Activated naive CD4-positive, alpha-beta T cell treated with anti-CD3 and anti-CD28 coated beads for 36 hours (primary cell): ENCODE data around the gene LSMEM2. TPM values are rescaled to one million over a fixed set of nuclear protein-coding genes. Genes with fewer than 3 reads are reported as not detected.
A peak's percentile ranks its signal among the peaks of the same experiment; 100 is the strongest.

ENCODE experiments used
- CTCF ChIA-PET: fragments of 350-600 bp; sonication (Branson Sonifier 250); formaldehyde crosslinking; loops from one replicate; lab custom pipeline; 2021; ENCODE audit warnings: antibody characterized with exemption; lab: Charles Lee
- DNase-seq: peaks from one replicate; pipeline ENCODE4 v3.0.0-alpha.2; 2020
- H3K27ac Mint-ChIP-seq: one replicate; pipeline ENCODE4 v1.8.0; 2021; ENCODE audit warnings: mild to moderate bottlenecking, mixed read lengths
- H3K27me3 Mint-ChIP-seq: one replicate; pipeline ENCODE4 v1.8.0; 2021; ENCODE audit warnings: low read depth, mixed read lengths
- H3K36me3 Mint-ChIP-seq: one replicate; pipeline ENCODE4 v1.8.0; 2021; ENCODE audit warnings: low read depth, mixed read lengths
- H3K4me1 Mint-ChIP-seq: one replicate; pipeline ENCODE4 v1.8.0; 2021; ENCODE audit warnings: low read depth, mixed read lengths
- H3K4me3 Mint-ChIP-seq: one replicate; pipeline ENCODE4 v1.8.0; 2021; ENCODE audit warnings: mild to moderate bottlenecking, moderate library complexity, mixed read lengths
- H3K9me3 Mint-ChIP-seq: one replicate; pipeline ENCODE4 v1.8.0; 2021; ENCODE audit warnings: mixed read lengths
- intact Hi-C: fragments of 100-400 bp; cut with micrococcal nuclease; formaldehyde crosslinking; loops from one replicate; pipeline ENCODE4 v1.15.1; 2023
- total RNA-seq, 2 experiments: library from RNA; stranded (reverse); gene quantifications; one replicate each; pipeline ENCODE4 v1.2.3, GENCODE V29; 2021

The LSMEM2 gene
- total RNA-seq = not detected

- H3K4me3 Mint-ChIP-seq = no peak within 1 kb of the TSS
- H3K9me3 Mint-ChIP-seq = no peaks in the 10 kb centered on the region
- peaks cover 20% of the 10 kb centered on the region for H3K4me1 Mint-ChIP-seq
- CTCF ChIA-PET = interaction anchor here (0.9 to 1.6 kb wide), 4 partner anchors 8 to 52 kb away, joined by 3 to 6 read pairs (median 3); no protein-coding TSS in a partner anchor
- H3K27me3 Mint-ChIP-seq = peaks cover 25% of the 10 kb centered on the region
- DNase-seq = no peak
- intact Hi-C loops = no loop called here
- no peaks in the 10 kb centered on the region for H3K36me3 Mint-ChIP-seq
- H3K27ac Mint-ChIP-seq = no peak within 1 kb of the TSS
Observed at GRCh38 chr3:50278880-50279224, at the start of gene LSMEM2. Gene LSMEM2 (plus strand): TSS chr3:50279087. CDS start chr3:50279114, 27 bp downstream.

GRCh38 chr3:50229490-50229889 is 49.4 kb upstream of the LSMEM2 start:
- CTCF ChIA-PET = interaction anchor here (0.8 to 8.2 kb wide), 9 partner anchors 13 to 70 kb away, joined by 3 to 151 read pairs (median 4); partner anchors contain the start of genes GNAT1, HYAL3 and NAA80
- no peaks in the 10 kb centered on the region for H3K36me3 Mint-ChIP-seq
- H3K4me3 Mint-ChIP-seq = no peak overlapping the region
- H3K9me3 Mint-ChIP-seq = no peaks in the 10 kb centered on the region
- H3K4me1 Mint-ChIP-seq = peaks cover 18% of the 10 kb centered on the region
- H3K27me3 Mint-ChIP-seq = no peaks in the 10 kb centered on the region
- no peak overlapping the region for H3K27ac Mint-ChIP-seq
- DNase-seq = no peak
- intact Hi-C loops = no loop called here

DNA sequence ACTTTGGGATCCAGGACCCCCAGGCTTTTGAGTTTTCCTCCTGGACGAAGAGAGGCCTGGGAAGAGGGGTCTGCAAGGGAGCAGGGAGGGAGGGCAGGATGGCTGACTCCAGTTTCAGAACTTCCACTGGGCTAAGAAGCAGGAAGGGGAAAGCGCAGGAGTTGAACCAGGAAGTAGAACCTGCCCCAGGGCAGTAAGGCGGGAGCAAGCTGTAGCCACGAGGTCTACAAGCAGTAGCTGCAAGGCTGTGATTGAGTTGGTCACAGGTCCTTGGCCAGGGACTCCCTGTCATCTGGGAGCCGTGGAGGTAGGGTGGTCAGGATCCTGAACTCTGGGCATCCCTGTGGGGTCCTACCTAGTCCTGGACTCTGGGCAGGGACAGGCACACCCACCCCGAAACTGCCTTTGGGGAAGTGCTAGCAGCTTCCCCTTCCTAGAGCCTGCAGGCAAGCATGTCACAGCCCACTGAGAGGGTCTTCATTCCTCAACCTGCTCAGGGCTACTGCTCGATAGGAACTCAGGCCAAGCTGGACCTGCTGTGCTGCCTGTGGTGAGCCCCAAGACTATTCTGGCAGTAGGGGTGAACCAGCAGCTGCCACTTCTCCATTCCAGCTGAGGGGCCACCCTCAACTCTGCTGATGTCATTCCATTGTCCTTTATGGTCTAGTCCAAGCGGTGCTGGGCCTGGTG is 48.6 kb upstream of the LSMEM2 start:
- CTCF ChIA-PET = interaction anchor here (0.7 to 8.2 kb wide), 6 partner anchors 13 to 61 kb away, joined by 3 to 151 read pairs (median 4); partner anchors contain the start of gene GNAT1
- H3K9me3 Mint-ChIP-seq = no peaks in the 10 kb centered on the region
- H3K4me1 Mint-ChIP-seq = peaks cover 19% of the 10 kb centered on the region
- no peaks in the 10 kb centered on the region for H3K36me3 Mint-ChIP-seq
- no peaks in the 10 kb centered on the region for H3K27me3 Mint-ChIP-seq
- intact Hi-C loops = loop anchor here (10.0 kb wide), 1 partner anchor 1755 kb away; no protein-coding TSS in a partner anchor
- H3K27ac Mint-ChIP-seq = no peak overlapping the region
- no peak for DNase-seq
- H3K4me3 Mint-ChIP-seq = no peak overlapping the region

DNA sequence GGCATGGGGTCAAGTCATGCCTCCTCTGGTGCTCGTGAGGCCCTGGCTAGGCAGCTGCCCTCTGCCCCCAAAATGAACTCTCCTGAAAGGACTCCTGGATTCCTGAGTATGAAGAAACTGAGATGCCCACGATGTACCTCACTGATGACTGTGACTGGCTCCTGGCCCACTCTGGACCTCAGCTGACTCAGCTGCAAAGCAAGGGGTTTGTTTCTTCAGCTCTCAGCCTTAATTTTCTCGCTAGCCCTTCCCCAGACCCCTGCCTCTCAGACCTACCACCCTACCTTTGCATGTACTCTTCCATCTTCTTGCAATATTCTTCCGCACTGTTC is 48.1 kb upstream of the LSMEM2 start:
- DNase-seq = no peak
- H3K9me3 Mint-ChIP-seq = no peaks in the 10 kb centered on the region
- no peak overlapping the region for H3K27ac Mint-ChIP-seq
- H3K4me1 Mint-ChIP-seq = peaks cover 23% of the 10 kb centered on the region
- CTCF ChIA-PET = interaction anchor here (0.6 to 8.2 kb wide), 6 partner anchors 12 to 91 kb away, joined by 3 to 151 read pairs (median 4); partner anchors contain the start of gene GNAT1
- no peaks in the 10 kb centered on the region for H3K27me3 Mint-ChIP-seq
- no peak overlapping the region for H3K4me3 Mint-ChIP-seq
- H3K36me3 Mint-ChIP-seq = no peaks in the 10 kb centered on the region
- intact Hi-C loops = loop anchor here (10.0 kb wide), 1 partner anchor 1756 kb away; no protein-coding TSS in a partner anchor

GRCh38 chr3:50231581-50231980 is 47.3 kb upstream of the LSMEM2 start:
- no peak overlapping the region for H3K4me3 Mint-ChIP-seq
- H3K27ac Mint-ChIP-seq = no peak overlapping the region
- H3K36me3 Mint-ChIP-seq = peaks cover 2% of the 10 kb centered on the region
- peaks cover 17% of the 10 kb centered on the region for H3K4me1 Mint-ChIP-seq
- H3K9me3 Mint-ChIP-seq = no peaks in the 10 kb centered on the region
- H3K27me3 Mint-ChIP-seq = no peaks in the 10 kb centered on the region
- intact Hi-C loops = loop anchor here (10.0 kb wide), 1 partner anchor 1757 kb away; no protein-coding TSS in a partner anchor
- CTCF ChIA-PET = interaction anchor here (1.3 to 8.0 kb wide), 2 partner anchors 16 to 19 kb away, joined by 3 to 119 read pairs; no protein-coding TSS in a partner anchor
- no peak for DNase-seq

- H3K4me3 Mint-ChIP-seq = no peak overlapping the region
- no peaks in the 10 kb centered on the region for H3K27me3 Mint-ChIP-seq
- no peak overlapping the region for H3K27ac Mint-ChIP-seq
Observed at GRCh38 chr3:50232303-50232702, 46.6 kb upstream of the LSMEM2 start.

GRCh38 chr3:50233176-50233575 is 45.7 kb upstream of the LSMEM2 start:
- CTCF ChIA-PET = interaction anchor here (1.0 to 4.5 kb wide), 4 partner anchors 14 to 41 kb away, joined by 4 to 35 read pairs (median 6); no protein-coding TSS in a partner anchor
- H3K4me1 Mint-ChIP-seq = peaks cover 13% of the 10 kb centered on the region
- intact Hi-C loops = loop anchor here (10.0 kb wide), 1 partner anchor 1758 kb away; no protein-coding TSS in a partner anchor
- no peaks in the 10 kb centered on the region for H3K9me3 Mint-ChIP-seq
- no peaks in the 10 kb centered on the region for H3K27me3 Mint-ChIP-seq
- no peak for DNase-seq
- H3K36me3 Mint-ChIP-seq = peaks cover 10% of the 10 kb centered on the region
- no peak overlapping the region for H3K4me3 Mint-ChIP-seq
- no peak overlapping the region for H3K27ac Mint-ChIP-seq

More at GRCh38 chr3:50232303-50232702, 46.6 kb upstream of the LSMEM2 start:
- H3K36me3 Mint-ChIP-seq = peaks cover 6% of the 10 kb centered on the region
- H3K9me3 Mint-ChIP-seq = no peaks in the 10 kb centered on the region
- intact Hi-C loops = loop anchor here (10.0 kb wide), 1 partner anchor 1758 kb away; no protein-coding TSS in a partner anchor
- peaks cover 13% of the 10 kb centered on the region for H3K4me1 Mint-ChIP-seq
- CTCF ChIA-PET = interaction anchor here (0.7 to 8.0 kb wide), 3 partner anchors 15 to 393 kb away, joined by 3 to 119 read pairs (median 7); no protein-coding TSS in a partner anchor
- no peak for DNase-seq

DNA sequence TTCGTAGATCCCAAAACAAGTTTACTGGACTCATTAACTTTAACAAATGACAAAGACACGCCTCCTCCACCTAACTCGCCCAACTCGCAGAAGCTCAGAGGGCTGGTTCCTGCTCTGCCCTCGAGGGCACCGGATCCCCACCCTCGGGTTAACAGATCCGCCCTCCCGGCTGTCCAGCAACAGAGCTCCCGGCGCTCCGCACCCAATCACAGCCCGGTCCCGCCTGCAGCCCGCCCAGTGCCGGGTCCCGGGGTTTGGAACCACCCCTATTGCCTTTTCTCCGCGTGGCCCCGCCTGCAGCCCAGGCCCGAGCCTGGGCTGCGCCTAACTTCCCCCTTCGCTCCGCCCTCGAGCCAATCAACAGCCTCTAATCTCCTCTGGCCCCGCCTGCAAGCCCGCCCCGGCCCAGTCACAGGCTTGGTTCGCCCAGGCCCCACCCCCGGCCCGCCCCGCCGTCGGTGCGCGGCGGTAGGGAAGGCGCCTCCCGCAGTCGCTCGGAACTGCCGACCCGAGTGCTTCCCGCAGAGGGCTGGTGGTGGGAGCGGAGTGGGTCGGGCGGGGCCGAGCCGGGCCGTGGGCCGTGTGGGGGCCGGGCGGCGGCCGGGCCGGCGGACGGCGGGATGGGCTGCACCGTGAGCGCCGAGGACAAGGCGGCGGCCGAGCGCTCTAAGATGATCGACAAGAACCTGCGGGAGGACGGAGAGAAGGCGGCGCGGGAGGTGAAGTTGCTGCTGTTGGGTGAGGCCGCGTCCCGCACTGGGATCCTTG is 43.0 kb upstream of the LSMEM2 start, which contains the start of gene GNAI2:
GNAI2 (plus strand) TSS at position 489 of the 768 bp plus-strand sequence; CDS start at position 621, 132 bp downstream.
- intact Hi-C loops = loop anchor here (1.0 to 10.0 kb wide), 9 partner anchors 9 to 1761 kb away; partner anchors contain the start of genes CISH, HYAL3, NAA80 and RBM5
- no peaks in the 10 kb centered on the region for H3K9me3 Mint-ChIP-seq
- H3K27me3 Mint-ChIP-seq = no peaks in the 10 kb centered on the region
- H3K4me1 Mint-ChIP-seq = peaks cover 33% of the 10 kb centered on the region
- CTCF ChIA-PET = interaction anchor here (0.6 to 5.3 kb wide), 5 partner anchors 8 to 337 kb away, joined by 3 to 35 read pairs (median 5); no protein-coding TSS in a partner anchor
- H3K27ac Mint-ChIP-seq = peak within 1 kb of the TSS; percentile 92
- peak; percentile 99 for DNase-seq
- peak within 1 kb of the TSS; percentile 95 for H3K4me3 Mint-ChIP-seq
- H3K36me3 Mint-ChIP-seq = peaks cover 10% of the 10 kb centered on the region

- Mint-ChIP-seq H3K4me1 (peaks cover 40% of the 10 kb centered on the region), H3K9me3 (no peaks in the 10 kb centered on the region), H3K36me3 (peaks cover 10% of the 10 kb centered on the region), H3K27ac (peak overlapping the region; percentile 92), H3K4me3 (peak overlapping the region; percentile 95), H3K27me3 (no peaks in the 10 kb centered on the region)
- CTCF ChIA-PET = interaction anchor here (4.5 to 5.3 kb wide), 2 partner anchors 10 kb away, joined by 35 read pairs; no protein-coding TSS in a partner anchor
- no peak for DNase-seq
- intact Hi-C loops = loop anchor here (1.0 to 10.0 kb wide), 6 partner anchors 63 to 1762 kb away; partner anchors contain the start of genes CISH, HYAL3, NAA80 and RBM5
Observed at GRCh38 chr3:50236484-50237132, 42.3 kb upstream of the LSMEM2 start.

DNA sequence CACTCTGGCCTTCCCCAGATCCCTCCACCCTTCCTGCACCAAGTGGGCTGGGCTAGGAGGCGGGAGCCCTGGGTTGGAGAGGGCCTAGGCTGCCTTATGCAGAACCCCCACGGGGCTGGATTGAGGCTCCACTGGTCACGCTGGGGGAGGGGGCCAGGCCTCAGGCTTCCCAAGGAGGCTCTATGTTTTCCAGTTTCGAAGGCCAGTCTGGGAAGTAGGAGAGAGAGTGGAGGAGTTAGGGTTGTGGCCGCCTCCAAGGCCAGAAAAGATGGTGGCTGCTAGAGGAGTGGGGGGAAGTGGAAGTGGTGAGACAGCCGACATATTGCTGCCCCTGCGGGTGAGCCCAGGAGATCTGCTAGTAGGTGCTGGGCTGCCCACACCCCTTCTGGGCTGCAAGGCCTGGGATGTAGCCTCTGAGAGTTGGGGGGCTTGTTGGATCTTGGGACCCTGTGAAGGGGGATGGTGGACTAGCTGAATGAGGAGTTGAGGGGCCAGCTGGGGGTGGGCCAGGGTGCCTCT is 41.7 kb upstream of the LSMEM2 start:
- CTCF ChIA-PET = interaction anchor here (4.5 to 5.3 kb wide), 2 partner anchors 10 kb away, joined by 35 read pairs; no protein-coding TSS in a partner anchor
- Mint-ChIP-seq H3K4me3 (peak overlapping the region; percentile 95), H3K4me1 (peaks cover 46% of the 10 kb centered on the region), H3K27me3 (no peaks in the 10 kb centered on the region), H3K9me3 (no peaks in the 10 kb centered on the region), H3K27ac (peak overlapping the region; percentile 92), H3K36me3 (peaks cover 10% of the 10 kb centered on the region)
- peak; percentile 53 for DNase-seq
- intact Hi-C loops = loop anchor here (2.0 to 10.0 kb wide), 3 partner anchors 102 to 1762 kb away; partner anchors contain the start of gene CISH
